Heart left ventricle (tissue), 16 donors: Measurements from ENCODE around the gene LPP. TPM values are rescaled to one million over a fixed set of nuclear protein-coding genes. Genes with fewer than 3 reads are reported as not detected.

Experiments used
- ATAC-seq, 4 donors: fragments of 200-7000 bp; cut with Tn5 transposase; one replicate each; pipeline ENCODE4 v1.9.1; 2020 to 2022; ENCODE audit warnings: moderate library complexity in 4 of 4, mild to moderate bottlenecking in 3 of 4, moderate number of reproducible peaks in 1 of 4
- DNase-seq, 5 donors: peaks; one replicate each; pipeline ENCODE4 v3.0.0-alpha.2; 2020
- H3K27ac ChIP-seq, 12 donors: fragments of 200-600 bp; sonication (generic) in 4 of 12; one replicate each; pipeline versions ENCODE4 v1.5.0 to v1.8.0; 2016 to 2022; ENCODE audit warnings: mild to moderate bottlenecking in 2 of 12
- H3K27me3 ChIP-seq, 9 donors: fragments of 200-600 bp; sonication (generic) in 2 of 9; one replicate each; pipeline versions ENCODE4 v1.5.1 to v1.8.0; 2016 to 2022; ENCODE audit warnings: mild to moderate bottlenecking in 3 of 9
- H3K36me3 ChIP-seq, 9 donors: fragments of 200-600 bp; sonication (generic) in 2 of 9; one replicate each; pipeline versions ENCODE4 v1.5.0 to v1.8.0; 2018 to 2022; ENCODE audit warnings: mild to moderate bottlenecking in 2 of 9
- H3K4me1 ChIP-seq, 12 donors: fragments of 200-600 bp; sonication (generic) in 4 of 12; one replicate each; pipeline versions ENCODE4 v1.5.0 to v1.8.0; 2016 to 2022; ENCODE audit warnings: mild to moderate bottlenecking in 3 of 12
- H3K4me3 ChIP-seq, 12 donors: fragments of 200-600 bp; sonication (generic) in 4 of 12; one replicate each; pipeline versions ENCODE4 v1.5.0 to v1.8.0; 2017 to 2022; ENCODE audit warnings: mild to moderate bottlenecking in 9 of 12, moderate library complexity in 4 of 12
- H3K9me3 ChIP-seq, 12 donors: fragments of 200-600 bp; sonication (generic) in 4 of 12; one replicate each; pipeline versions ENCODE4 v1.5.0 to v1.8.0; 2016 to 2022; ENCODE audit warnings: mild to moderate bottlenecking in 1 of 12
- POLR2A ChIP-seq, 2 donors: fragments of 450-650 bp; IDR thresholded peaks; one replicate each; pipeline ENCODE4 v1.6.1; 2017; ENCODE audit warnings: antibody characterized with exemption in 2 of 2, mild to moderate bottlenecking in 2 of 2, moderate library complexity in 2 of 2
- WGBS, 4 donors: extraction: QIAGEN DNeasy Blood & Tissue Kit in 2 of 4; methylation state at CpG; one replicate each; pipeline versions ENCODE4 v1.1.5 to v1.1.7; 2013 to 2018; 5-methylcytosine and 5-hydroxymethylcytosine counted together
- intact Hi-C, 10 donors: fragments of 100-400 bp; cut with DNase I; formaldehyde crosslinking; loops; one replicate each; pipeline versions ENCODE4 v1.11.1 to v1.14.2; 2022
- polyA plus RNA-seq, 2 donors: library from polyadenylated mRNA; stranded (reverse); fragments of 200-250 nt; gene quantifications; one replicate each; pipeline ENCODE4 v1.2.3, GENCODE V29; 2013
- total RNA-seq, 9 donors: library from RNA; depleted of rRNA in 2 of 9; stranded (reverse); fragments of >200 nt in 2 of 9; fragmentation: NEBNext Ultra II Directional in 3 of 9; extraction: Animal tissue kit (Norgen Biotek cat#: 25700) in 3 of 9; gene quantifications; one replicate each; pipeline versions ENCODE4 v1.1.0 to v1.2.4, GENCODE V29; 2016 to 2023
- TF ChIP-seq, protein P1 (sequence below), 12 donors: fragments of 200-600 bp; sonication (generic) in 4 of 12; IDR thresholded peaks; one replicate each; pipeline versions ENCODE4 v1.5.0 to v1.8.0; 2018 to 2022; ENCODE audit warnings: antibody characterized with exemption in 12 of 12, mild to moderate bottlenecking in 5 of 12
- donor health status: ischemic (EF 13 %, LVEDD 7.1; RV severe dilation, severe dysfunction).
- donor health status: healthy with polysubstance abuse.
- donor health status: DM: no; HTN: yes; CAD: no.
- donor health status: DM: no; HTN: no; CAD: no.
- donor health status: ischemic (EF 25% LVEDD 6.9; RV normal size, moderate dysfunction).
- donor health status: ischemic (EF 25% LVEDD 5.7; RV mildly dilated, moderate dysfunction).
- donor health status: healthy.
- donor health status: DM: yes; HTN: yes; CAD: no.
- donor health status: ischemic (EF 35%, LVEDD 5.7; RV mildly dilated, moderate dysfunction).
- donor health status: nonischemic (EF 11% LVEDD 7.7; RV severe dilation, severe dysfunction).
- donor health status: DM: yes; HTN: yes; CAD: no.
- donor health status: PGD.
- donor health status: ischemic (EF 29% LVEDD 5.4; RV normal size, mild dysfunction).
- donor health status: nonischemic (EF 23%, LVEDD 6.1; RV moderate dilation, normal function).

Gene LPP
- total and polyA plus RNA-seq, 11 donors = 9.2 to 178 (median 100) TPM

DNA sequence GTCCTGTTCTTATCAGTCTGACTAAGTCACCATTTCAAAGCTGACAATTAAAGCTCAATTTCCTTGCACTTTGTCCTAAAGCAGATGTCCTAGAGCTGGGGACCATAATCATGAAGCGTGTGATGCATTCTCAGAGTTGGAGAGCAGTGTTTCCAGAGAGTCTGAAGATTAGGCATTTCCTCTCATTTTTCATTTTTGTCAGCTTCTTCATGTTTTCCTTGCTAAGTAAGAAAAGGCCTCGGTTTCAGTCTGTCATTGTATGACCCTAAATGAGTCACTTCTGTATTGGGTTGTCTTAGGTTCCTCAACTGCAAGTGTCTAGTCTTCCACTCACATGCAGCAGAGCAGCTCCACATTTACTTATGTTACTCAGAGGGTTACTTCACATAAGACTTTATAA, 760.6 kb downstream of the LPP start:
- Histone ChIP-seq H3K4me3 (no peak overlapping the region), H3K36me3 (no peaks in the 10 kb centered on the region), H3K27ac (peak overlapping the region in 1 of 12 donors; percentile 83), H3K4me1 (peaks cover 0 to 54% (median 6%) of the 10 kb centered on the region in 12 donors), H3K27me3 (no peaks in the 10 kb centered on the region), H3K9me3 (peaks cover 0 to 3% (median 0%) of the 10 kb centered on the region in 12 donors)
- DNase-seq = no peak
- TF ChIP-seq, protein P1, sequence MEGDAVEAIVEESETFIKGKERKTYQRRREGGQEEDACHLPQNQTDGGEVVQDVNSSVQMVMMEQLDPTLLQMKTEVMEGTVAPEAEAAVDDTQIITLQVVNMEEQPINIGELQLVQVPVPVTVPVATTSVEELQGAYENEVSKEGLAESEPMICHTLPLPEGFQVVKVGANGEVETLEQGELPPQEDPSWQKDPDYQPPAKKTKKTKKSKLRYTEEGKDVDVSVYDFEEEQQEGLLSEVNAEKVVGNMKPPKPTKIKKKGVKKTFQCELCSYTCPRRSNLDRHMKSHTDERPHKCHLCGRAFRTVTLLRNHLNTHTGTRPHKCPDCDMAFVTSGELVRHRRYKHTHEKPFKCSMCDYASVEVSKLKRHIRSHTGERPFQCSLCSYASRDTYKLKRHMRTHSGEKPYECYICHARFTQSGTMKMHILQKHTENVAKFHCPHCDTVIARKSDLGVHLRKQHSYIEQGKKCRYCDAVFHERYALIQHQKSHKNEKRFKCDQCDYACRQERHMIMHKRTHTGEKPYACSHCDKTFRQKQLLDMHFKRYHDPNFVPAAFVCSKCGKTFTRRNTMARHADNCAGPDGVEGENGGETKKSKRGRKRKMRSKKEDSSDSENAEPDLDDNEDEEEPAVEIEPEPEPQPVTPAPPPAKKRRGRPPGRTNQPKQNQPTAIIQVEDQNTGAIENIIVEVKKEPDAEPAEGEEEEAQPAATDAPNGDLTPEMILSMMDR (IDR thresholded peaks at IDR 0.05) = no peak
- WGBS, 4 donors = 72 to 77% (median 75%) methylated on average over 2 of the region's 2 CpGs
- no peak for ATAC-seq
- intact Hi-C loops = no loop called here

DNA sequence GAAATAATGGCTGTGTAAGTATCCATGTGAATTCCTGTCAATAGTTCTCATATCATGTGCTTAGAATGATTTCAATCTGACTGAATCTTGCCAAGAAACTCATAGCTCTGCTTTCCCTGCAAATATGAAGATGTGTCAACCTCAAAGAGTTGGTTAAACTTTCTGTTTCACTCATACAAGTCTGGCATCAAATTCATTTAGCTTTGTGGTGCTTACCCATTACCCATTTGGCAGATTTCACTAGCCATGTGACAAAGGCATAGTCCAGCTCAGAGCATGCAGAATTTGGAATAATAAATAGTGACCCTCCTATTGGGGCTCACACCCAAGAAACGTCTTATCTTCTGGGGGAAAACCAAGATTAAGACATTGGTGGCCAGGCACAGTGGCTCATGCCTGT, 761.2 kb downstream of the LPP start:
- Histone ChIP-seq H3K9me3 (peaks cover 0 to 3% (median 0%) of the 10 kb centered on the region in 12 donors), H3K27me3 (no peaks in the 10 kb centered on the region), H3K36me3 (no peaks in the 10 kb centered on the region), H3K27ac (peak overlapping the region in 1 of 12 donors; percentile 83), H3K4me3 (no peak overlapping the region), H3K4me1 (peaks cover 0 to 54% (median 6%) of the 10 kb centered on the region in 12 donors)
- no peak for ATAC-seq
- 68 to 79% (median 75%) methylated on average over 1 of the region's 1 CpG for WGBS, 4 donors
- intact Hi-C loops = no loop called here
- no peak for TF ChIP-seq POLR2A (IDR thresholded peaks at IDR 0.05)
- TF ChIP-seq, protein P1 (IDR thresholded peaks at IDR 0.05) = no peak
- DNase-seq = no peak

DNA sequence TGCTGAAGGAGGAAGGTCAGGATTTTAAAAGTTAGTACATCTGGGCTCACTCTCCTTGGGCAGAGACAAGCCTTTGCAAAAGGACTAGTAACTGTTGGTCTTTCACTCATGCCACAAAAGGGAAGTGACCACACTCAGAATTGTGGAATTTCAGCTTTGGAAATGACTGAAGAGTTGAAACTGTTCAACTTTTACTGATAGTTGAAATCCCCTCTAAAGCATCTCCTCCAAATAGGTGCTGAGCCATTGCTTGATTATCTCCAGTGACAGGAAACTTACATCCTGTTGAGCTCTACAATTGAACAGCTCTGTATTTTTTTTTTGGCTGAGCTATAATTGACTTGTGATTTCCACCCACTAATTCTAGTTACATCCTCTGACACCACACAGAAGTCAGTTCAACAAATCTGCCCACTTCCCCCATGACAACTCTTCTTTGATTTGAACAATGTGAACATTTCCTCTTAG, 763.0 kb downstream of the LPP start:
- Histone ChIP-seq H3K4me3 (no peak overlapping the region), H3K36me3 (no peaks in the 10 kb centered on the region), H3K27me3 (no peaks in the 10 kb centered on the region), H3K4me1 (peaks cover 0 to 48% (median 6%) of the 10 kb centered on the region in 12 donors), H3K9me3 (peaks cover 0 to 5% (median 0%) of the 10 kb centered on the region in 12 donors), H3K27ac (peak overlapping the region in 1 of 12 donors; percentile 83)
- intact Hi-C loops = no loop called here
- no peak for TF ChIP-seq POLR2A (IDR thresholded peaks at IDR 0.05)
- TF ChIP-seq, protein P1 (IDR thresholded peaks at IDR 0.05) = no peak
- ATAC-seq (peak in 3 of 4 donors; percentile 45 to 62 (median 52)), DNase-seq (no peak)

DNA sequence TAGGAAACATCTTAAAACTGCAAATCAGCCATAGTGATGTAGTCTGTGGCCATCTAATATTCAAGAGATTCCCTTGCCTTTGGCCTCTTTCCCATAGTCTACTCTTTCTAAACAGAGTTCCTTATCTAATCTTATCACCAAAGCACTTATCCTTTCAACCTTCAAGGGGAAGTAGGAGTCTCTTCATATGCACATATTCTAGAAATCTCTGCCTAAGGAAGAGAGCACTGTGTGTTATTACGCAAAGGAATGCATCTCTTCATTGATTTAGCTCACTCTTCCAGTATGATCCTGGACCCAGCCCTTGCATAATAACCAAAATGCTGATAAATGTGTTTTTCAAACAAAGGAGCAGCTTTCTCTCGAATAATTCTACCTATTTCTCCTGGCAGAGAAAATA, 764.1 kb downstream of the LPP start:
- intact Hi-C loops = no loop called here
- Histone ChIP-seq H3K4me1 (peaks cover 0 to 48% (median 6%) of the 10 kb centered on the region in 12 donors), H3K9me3 (peaks cover 0 to 5% (median 0%) of the 10 kb centered on the region in 12 donors), H3K4me3 (no peak overlapping the region), H3K27ac (peak overlapping the region in 1 of 12 donors; percentile 83), H3K36me3 (no peaks in the 10 kb centered on the region), H3K27me3 (no peaks in the 10 kb centered on the region)
- DNase-seq (no peak), ATAC-seq (no peak)
- TF ChIP-seq, protein P1 (IDR thresholded peaks at IDR 0.05) = no peak
- TF ChIP-seq POLR2A (IDR thresholded peaks at IDR 0.05) = no peak
- WGBS, 4 donors = 93 to 98% (median 93%) methylated on average over 2 of the region's 2 CpGs
